T-cell (primary cell): ENCODE data around the gene BAIAP2. TPM values are rescaled to one million over a fixed set of nuclear protein-coding genes. Genes with fewer than 3 reads are reported as not detected.

ENCODE experiments used
- ATAC-seq, 4 experiments: fragments of 200-7000 bp in 3 of 4; fragments of 150-1000 bp in 1 of 4; cut with Tn5 transposase; replicated peaks in 1 of 4; 1 replicate in 3 of 4; 2 replicates in 1 of 4; pipeline ENCODE4 v1.10.0; 2021; ENCODE audit warnings: moderate library complexity in 3 of 4, mild to moderate bottlenecking in 2 of 4, moderate number of reproducible peaks in 1 of 4
- CTCF ChIA-PET, 2 donors: fragments of 300-600 bp; sonication (Branson Sonifier 250); formaldehyde crosslinking; loops; one replicate each; lab custom pipeline; 2022; ENCODE audit warnings: antibody characterized with exemption in 2 of 2; lab: Charles Lee
- POLR2A ChIA-PET, 2 donors: fragments of 300-600 bp; sonication (Branson Sonifier 250); formaldehyde crosslinking; loops; one replicate each; lab custom pipeline; 2022; ENCODE audit warnings: antibody characterized with exemption in 2 of 2; lab: Charles Lee
- DNase-seq, 35 experiments: peaks; one replicate each; pipeline versions ENCODE4 v3.0.0 to v3.0.0-alpha.2; 2013 to 2023
- H3K27ac ChIP-seq: one replicate; pipeline ENCODE4 v1.5.1; 2013; ENCODE audit warnings: low read length
- H3K27me3 ChIP-seq, 2 experiments: replicated peaks in 1 of 2; 1 replicate in 1 of 2; 2 replicates in 1 of 2; pipeline versions ENCODE4 v1.6.1 to v1.7.0; 2013; ENCODE audit warnings: low read length in 1 of 2, mixed read lengths in 1 of 2; ENCODE audit not compliant: control insufficient read depth in 2 of 2, insufficient read depth in 2 of 2; ENCODE audit errors: extremely low read depth in 1 of 2
- H3K36me3 ChIP-seq, 2 donors: 1 replicate in 1 of 2; 2 replicates in 1 of 2; pipeline versions ENCODE4 v1.6.1 to v1.7.0; 2013; ENCODE audit warnings: low read length in 1 of 2; ENCODE audit not compliant: control insufficient read depth in 2 of 2, insufficient read depth in 1 of 2; ENCODE audit errors: extremely low read depth in 1 of 2
- H3K4me1 ChIP-seq, 2 experiments: 1 replicate in 1 of 2; 2 replicates in 1 of 2; pipeline versions ENCODE4 v1.6.1 to v1.7.0; 2013; ENCODE audit warnings: low read length in 2 of 2, mixed read lengths in 1 of 2; ENCODE audit not compliant: insufficient read depth in 2 of 2, control insufficient read depth in 1 of 2; ENCODE audit errors: extremely low read depth in 1 of 2
- H3K4me3 ChIP-seq, 2 donors: 1 replicate in 1 of 2; 2 replicates in 1 of 2; pipeline versions ENCODE4 v1.5.1 to v1.7.0; 2013; ENCODE audit warnings: mild to moderate bottlenecking in 2 of 2, low read length in 1 of 2, moderate library complexity in 1 of 2; ENCODE audit not compliant: control insufficient read depth in 1 of 2; ENCODE audit errors: extremely low read depth in 1 of 2
- H3K9me3 ChIP-seq: 2 replicates; pipeline ENCODE4 v1.7.0; 2013
- H3K27ac Mint-ChIP-seq, 2 donors: one replicate each; pipeline ENCODE4 v1.8.0; 2020 to 2021; ENCODE audit warnings: mild to moderate bottlenecking in 2 of 2, mixed read lengths in 2 of 2
- H3K27me3 Mint-ChIP-seq, 2 donors: one replicate each; pipeline ENCODE4 v1.8.0; 2021 to 2022; ENCODE audit warnings: mixed read lengths in 2 of 2
- H3K36me3 Mint-ChIP-seq: one replicate; pipeline ENCODE4 v1.8.0; 2021; ENCODE audit warnings: mixed read lengths
- H3K4me1 Mint-ChIP-seq, 3 donors: one replicate each; pipeline ENCODE4 v1.8.0; 2020 to 2022; ENCODE audit warnings: mixed read lengths in 3 of 3, mild to moderate bottlenecking in 1 of 3
- H3K4me3 Mint-ChIP-seq, 3 donors: one replicate each; pipeline ENCODE4 v1.8.0; 2020 to 2022; ENCODE audit warnings: mild to moderate bottlenecking in 3 of 3, mixed read lengths in 3 of 3, moderate library complexity in 3 of 3
- H3K9me3 Mint-ChIP-seq, 3 donors: one replicate each; pipeline ENCODE4 v1.8.0; 2020 to 2022; ENCODE audit warnings: mixed read lengths in 3 of 3
- WGBS: methylation state at CpG from one replicate; pipeline ENCODE4 v1.1.5; 2013; ENCODE audit warnings: missing lambda C conversion rate; ENCODE audit not compliant: insufficient coverage; 5-methylcytosine and 5-hydroxymethylcytosine counted together
- total RNA-seq, 35 experiments: library from RNA in 6 of 35; stranded (reverse) in 6 of 35; fragments of 120-200 nt in 1 of 35; gene quantifications; one replicate each; pipeline versions ENCODE4 v1.2.1 to v1.2.4 and lab custom pipeline; 2013 to 2026

BAIAP2 gene
- total RNA-seq, 5 donors from 2014 or later (not counting 1 experiment from before 2014, with no cell fraction given) = 6.3 to 12.0 (median 10.1) TPM

DNA sequence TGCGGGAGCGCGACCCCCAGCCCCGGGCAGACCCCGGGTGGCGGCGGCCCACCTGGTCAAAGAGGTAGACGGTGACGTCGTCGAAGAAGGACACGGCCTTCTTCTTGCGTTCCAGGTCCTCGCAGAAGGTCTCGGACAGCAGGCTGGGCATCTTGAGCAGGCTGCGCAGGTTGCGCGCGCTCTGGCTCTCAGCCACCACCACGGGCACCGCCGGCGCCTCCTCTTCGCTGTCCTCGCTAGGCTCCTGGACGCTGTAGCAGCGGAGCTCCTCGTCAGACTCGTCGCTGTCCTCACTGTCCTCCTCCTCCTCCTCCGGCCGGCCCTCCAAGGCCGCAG, 85.2 kb downstream of the BAIAP2 start:
- H3K27ac ChIP-seq = no peak overlapping the region

DNA sequence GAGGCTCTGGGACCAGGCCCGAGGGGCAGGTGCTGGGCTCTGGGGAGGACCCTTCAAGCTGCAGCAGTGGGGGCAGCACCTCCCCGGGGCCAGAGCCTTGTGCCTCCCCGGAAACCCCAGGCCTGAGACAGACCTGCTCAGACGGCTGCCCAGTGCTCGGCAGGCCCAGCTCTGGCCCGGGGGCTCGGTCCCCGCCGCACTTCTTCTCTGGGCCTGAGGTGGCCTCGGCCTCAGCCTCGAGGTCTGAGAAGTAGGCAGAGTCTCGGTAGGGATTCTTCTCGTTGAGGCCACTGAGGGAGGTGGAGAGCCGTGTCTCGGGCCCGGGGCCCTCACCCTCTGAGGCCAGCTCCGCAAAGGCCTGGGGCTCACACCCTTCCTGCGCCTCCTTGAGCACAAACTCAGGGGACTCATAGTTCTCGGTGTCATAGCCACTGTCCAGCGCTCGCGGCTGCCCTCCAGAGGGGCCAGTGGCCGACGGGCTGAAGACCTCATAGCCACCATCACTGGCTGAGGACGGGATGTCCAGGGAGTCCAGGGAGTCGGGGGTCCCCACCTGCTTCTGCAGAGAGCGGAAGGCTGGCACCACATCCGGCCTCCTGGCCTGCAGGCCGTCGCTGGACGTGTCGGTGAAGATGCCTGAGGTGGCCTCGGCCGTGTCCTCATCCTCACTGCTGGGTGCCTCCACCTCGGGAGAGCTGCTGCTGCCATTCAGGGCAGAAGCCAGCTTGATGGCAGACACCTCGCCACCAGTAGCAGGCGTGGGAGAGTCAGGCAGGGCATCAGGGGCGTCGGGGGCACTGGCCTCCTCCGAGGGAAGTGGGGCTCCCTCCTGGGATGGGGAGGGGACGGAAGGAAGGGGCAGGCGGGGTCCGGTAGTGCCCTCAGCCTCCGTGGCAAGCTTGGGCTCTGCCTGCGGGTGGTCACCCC, 86.0 kb downstream of the BAIAP2 start:
- no peaks in the 10 kb centered on the region for H3K9me3 ChIP-seq
- H3K4me1 ChIP-seq = peaks cover 0 to 14% of the 10 kb centered on the region in 2 experiments
- H3K27ac ChIP-seq = no peak overlapping the region
- Mint-ChIP-seq H3K36me3 (no peaks in the 10 kb centered on the region), H3K27me3 (peaks cover 0 to 4% of the 10 kb centered on the region in 2 donors), H3K4me3 (no peak overlapping the region), H3K9me3 (no peaks in the 10 kb centered on the region), H3K27ac (no peak overlapping the region), H3K4me1 (peaks cover 0 to 6% (median 5%) of the 10 kb centered on the region in 3 donors)
- no peak for ATAC-seq
- no peaks in the 10 kb centered on the region for H3K36me3 ChIP-seq
- ChIA-PET POLR2A (no interaction called here), CTCF (no interaction called here)
- DNase-seq = no peak
- H3K4me3 ChIP-seq = no peak overlapping the region
- WGBS = 86% methylated on average over 41 of the region's 45 CpGs
- H3K27me3 ChIP-seq = peaks cover 0 to 29% of the 10 kb centered on the region in 2 experiments

More for the DNA sequence above, 85.2 kb downstream of the BAIAP2 start:
- H3K4me3 Mint-ChIP-seq = no peak overlapping the region
- no peak overlapping the region for H3K27ac Mint-ChIP-seq
- Histone ChIP-seq H3K36me3 (no peaks in the 10 kb centered on the region), H3K27me3 (peaks cover 0 to 33% of the 10 kb centered on the region in 2 experiments), H3K4me1 (peaks cover 0 to 14% of the 10 kb centered on the region in 2 experiments), H3K4me3 (no peak overlapping the region), H3K9me3 (no peaks in the 10 kb centered on the region)
- ChIA-PET CTCF (no interaction called here), POLR2A (no interaction called here)
- peaks cover 0 to 4% of the 10 kb centered on the region in 2 donors for H3K27me3 Mint-ChIP-seq
- no peaks in the 10 kb centered on the region for H3K9me3 Mint-ChIP-seq
- no peaks in the 10 kb centered on the region for H3K36me3 Mint-ChIP-seq
- no peak for ATAC-seq
- no peak for DNase-seq
- peaks cover 0 to 6% (median 5%) of the 10 kb centered on the region in 3 donors for H3K4me1 Mint-ChIP-seq
- WGBS = 97% methylated on average over 33 of the region's 33 CpGs

DNA sequence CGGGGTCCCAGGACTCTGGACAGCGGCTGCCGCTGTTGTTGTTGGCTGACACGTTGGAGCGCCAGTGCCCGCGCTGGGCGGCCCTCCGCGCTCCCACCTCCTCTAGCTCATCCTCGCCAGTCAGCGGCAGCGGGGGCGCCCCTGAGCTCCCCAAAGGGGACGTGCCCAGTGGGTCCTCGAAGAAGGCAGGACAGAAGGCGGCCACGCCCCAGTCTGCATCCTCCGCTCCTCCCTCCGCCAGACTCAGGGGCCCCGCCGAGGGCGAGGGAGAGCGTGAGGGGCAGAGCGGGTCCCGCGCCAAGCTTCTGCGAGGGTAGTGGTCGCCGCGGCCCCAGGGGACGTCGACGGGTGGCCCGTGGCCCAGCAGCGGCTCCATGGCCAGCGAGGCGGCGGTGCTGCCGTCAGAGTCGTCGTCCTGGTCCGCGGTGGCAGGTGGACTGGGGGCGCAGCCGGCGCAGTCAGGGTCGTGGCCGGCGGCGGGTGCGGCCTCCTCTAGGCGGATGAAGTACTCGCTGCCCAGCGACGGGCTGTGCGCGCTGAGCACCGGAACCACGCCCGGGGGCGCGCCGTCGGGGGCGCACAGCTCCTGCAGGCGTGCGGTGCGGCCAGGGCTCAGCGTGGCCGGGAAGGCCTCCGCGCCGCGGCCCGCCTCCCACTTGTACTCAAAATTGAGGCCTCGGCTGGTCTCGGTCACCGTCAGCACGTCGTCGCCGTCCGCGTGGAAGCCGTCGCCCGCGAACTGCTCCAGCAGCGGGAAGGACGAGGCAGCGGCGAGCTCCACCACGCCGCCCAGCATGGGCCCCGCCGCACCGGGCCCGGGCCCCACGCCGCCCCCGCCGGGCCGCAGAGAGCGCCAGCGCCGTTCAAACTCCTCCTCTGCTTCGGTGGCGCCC, 87.1 kb downstream of the BAIAP2 start:
- no peak overlapping the region for H3K27ac ChIP-seq
- Mint-ChIP-seq H3K27me3 (peaks cover 0 to 4% of the 10 kb centered on the region in 2 donors), H3K4me1 (peaks cover 0 to 6% (median 5%) of the 10 kb centered on the region in 3 donors), H3K4me3 (no peak overlapping the region), H3K9me3 (no peaks in the 10 kb centered on the region), H3K27ac (no peak overlapping the region), H3K36me3 (no peaks in the 10 kb centered on the region)
- H3K9me3 ChIP-seq = no peaks in the 10 kb centered on the region
- peaks cover 0 to 14% of the 10 kb centered on the region in 2 experiments for H3K4me1 ChIP-seq
- peaks cover 0 to 18% of the 10 kb centered on the region in 2 experiments for H3K27me3 ChIP-seq
- no peak for ATAC-seq
- H3K36me3 ChIP-seq = no peaks in the 10 kb centered on the region
- ChIA-PET POLR2A (no interaction called here), CTCF (no interaction called here)
- no peak overlapping the region for H3K4me3 ChIP-seq
- WGBS = 93% methylated on average over 109 of the region's 109 CpGs
- DNase-seq = no peak

DNA sequence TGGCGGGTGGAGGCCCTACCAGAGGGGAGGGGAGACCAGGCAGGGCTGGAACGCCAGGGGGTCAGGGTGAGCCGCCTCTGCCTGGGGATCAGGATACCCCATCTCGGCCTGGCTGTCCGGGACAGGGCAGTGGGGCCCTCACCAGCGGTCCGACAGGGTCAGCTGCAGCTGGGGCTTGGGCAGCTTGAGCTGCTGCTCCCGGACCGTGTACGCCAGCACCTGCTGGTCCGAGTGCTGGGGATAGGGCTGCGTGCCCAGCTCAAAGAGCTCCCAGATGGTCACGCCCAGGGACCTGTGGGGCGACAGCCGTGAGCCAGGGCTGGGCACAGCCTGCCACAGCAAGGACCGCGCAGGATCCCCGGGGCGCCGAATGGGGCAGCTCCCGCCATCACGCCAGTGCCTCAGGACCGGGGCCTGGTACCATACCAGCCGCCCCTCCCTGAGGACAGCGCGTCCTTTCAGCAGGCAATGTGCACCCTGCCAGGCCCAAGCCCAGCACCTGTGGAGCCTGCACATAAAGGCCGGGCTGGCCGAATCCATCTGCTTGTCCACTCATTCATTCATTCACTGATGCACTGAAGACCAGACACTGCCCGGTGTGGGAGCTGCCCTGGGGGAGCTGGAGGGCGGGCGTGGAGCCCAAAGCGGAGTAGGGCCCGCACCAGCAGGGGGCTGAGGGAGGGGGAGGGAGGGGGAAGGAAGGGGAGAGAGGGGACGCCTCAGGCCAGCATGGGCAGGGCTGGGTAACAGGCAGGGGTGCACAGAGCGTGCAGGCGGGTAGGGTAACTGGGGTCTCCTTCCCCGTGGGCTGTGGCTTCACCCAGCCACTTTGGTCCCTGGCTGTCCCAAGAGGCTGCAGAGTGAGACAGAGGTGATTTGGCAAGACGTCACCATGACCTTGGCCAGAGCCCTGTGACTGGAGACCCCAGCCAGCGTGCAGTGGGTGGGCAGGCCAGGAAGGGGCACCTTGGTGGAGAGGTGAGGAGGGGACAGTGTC, 88.4 kb downstream of the BAIAP2 start:
- ChIA-PET CTCF (no interaction called here), POLR2A (interaction anchor here in 1 of 2 donors (0.6 kb wide), 1 partner anchor 119 kb away, joined by 3 read pairs; no protein-coding TSS in a partner anchor)
- no peak for DNase-seq
- no peak overlapping the region for H3K4me3 Mint-ChIP-seq
- H3K4me1 Mint-ChIP-seq = peaks cover 0 to 5% (median 3%) of the 10 kb centered on the region in 3 donors
- peaks cover 0 to 4% of the 10 kb centered on the region in 2 donors for H3K27me3 Mint-ChIP-seq
- no peak overlapping the region for H3K27ac Mint-ChIP-seq
- Histone ChIP-seq H3K36me3 (no peaks in the 10 kb centered on the region), H3K4me3 (no peak overlapping the region), H3K27ac (no peak overlapping the region), H3K27me3 (peaks cover 0 to 7% of the 10 kb centered on the region in 2 experiments), H3K4me1 (peaks cover 0 to 14% of the 10 kb centered on the region in 2 experiments), H3K9me3 (no peaks in the 10 kb centered on the region)
- no peak for ATAC-seq
- no peaks in the 10 kb centered on the region for H3K9me3 Mint-ChIP-seq
- no peaks in the 10 kb centered on the region for H3K36me3 Mint-ChIP-seq
- WGBS = 93% methylated on average over 37 of the region's 39 CpGs

DNA sequence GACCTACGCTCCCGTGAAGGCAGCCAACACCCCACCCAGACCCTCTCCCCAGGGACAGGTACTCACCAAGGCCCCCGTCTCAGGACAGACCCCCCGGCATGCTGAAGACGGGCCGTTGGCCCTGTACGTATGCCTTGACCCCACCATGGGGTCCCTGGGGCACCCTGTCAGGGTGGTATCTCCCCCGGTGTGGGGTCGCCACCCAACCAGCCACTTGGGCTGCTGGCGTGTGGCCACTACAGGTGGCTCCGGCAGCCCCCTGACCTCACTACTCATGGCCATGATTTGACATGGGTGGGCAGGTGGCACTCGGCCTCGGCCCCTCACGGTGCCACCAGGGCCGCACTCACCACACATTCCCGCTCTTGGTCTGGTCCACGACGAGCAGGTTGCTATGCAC, 89.4 kb downstream of the BAIAP2 start:
- 90% methylated on average over 17 of the region's 18 CpGs for WGBS

More for the DNA sequence above, 89.4 kb downstream of the BAIAP2 start:
- Mint-ChIP-seq H3K4me3 (no peak overlapping the region), H3K9me3 (no peaks in the 10 kb centered on the region), H3K27ac (no peak overlapping the region), H3K27me3 (no peaks in the 10 kb centered on the region), H3K36me3 (no peaks in the 10 kb centered on the region), H3K4me1 (no peaks in the 10 kb centered on the region)
- DNase-seq = no peak
- ATAC-seq = no peak
- Histone ChIP-seq H3K9me3 (no peaks in the 10 kb centered on the region), H3K4me1 (peaks cover 0 to 5% of the 10 kb centered on the region in 2 experiments), H3K27ac (no peak overlapping the region), H3K36me3 (no peaks in the 10 kb centered on the region), H3K4me3 (no peak overlapping the region), H3K27me3 (no peaks in the 10 kb centered on the region)
- ChIA-PET CTCF (no interaction called here), POLR2A (no interaction called here)
